ENCODE measurements around the gene PRR36.

Gene PRR36

DNA sequence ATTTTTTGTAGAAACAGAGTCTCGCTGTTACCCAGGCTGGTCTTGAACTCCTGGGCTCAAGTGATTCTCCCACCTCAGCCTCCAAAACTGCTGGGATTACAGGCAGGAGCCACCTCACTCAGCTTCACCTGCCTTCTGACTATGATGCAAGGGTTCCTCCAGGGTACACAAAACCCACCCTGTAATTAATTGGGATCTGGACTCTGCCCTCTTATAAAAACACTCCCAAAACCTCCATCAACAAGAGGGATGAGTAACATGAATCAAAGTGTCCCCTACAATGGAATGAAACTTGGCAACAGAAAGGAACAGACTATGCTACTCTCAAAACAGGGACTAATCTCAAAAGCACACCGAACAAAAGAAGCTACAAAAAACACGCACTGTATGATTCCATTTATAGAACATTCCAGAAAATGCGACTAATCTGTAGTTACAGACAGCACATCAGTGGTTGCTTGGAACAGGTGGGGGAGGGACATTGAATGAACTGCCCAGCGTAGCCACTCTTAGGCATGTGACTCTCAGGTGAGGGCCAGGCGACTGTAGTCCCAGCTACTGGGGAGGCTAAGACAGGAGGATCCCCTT, 3.2 kb upstream of the PRR36 start:
- Mint-ChIP-seq H3K9me3 (no peaks in the 10 kb centered on the region), H3K4me1 (peaks cover 21% of the 10 kb centered on the region), H3K27me3 (peaks cover 40% of the 10 kb centered on the region), H3K4me3 (no peak overlapping the region), H3K36me3 (peaks cover 2% of the 10 kb centered on the region), H3K27ac (no peak overlapping the region)
- DNase-seq: no peak
- CTCF ChIA-PET: no interaction called here

DNA sequence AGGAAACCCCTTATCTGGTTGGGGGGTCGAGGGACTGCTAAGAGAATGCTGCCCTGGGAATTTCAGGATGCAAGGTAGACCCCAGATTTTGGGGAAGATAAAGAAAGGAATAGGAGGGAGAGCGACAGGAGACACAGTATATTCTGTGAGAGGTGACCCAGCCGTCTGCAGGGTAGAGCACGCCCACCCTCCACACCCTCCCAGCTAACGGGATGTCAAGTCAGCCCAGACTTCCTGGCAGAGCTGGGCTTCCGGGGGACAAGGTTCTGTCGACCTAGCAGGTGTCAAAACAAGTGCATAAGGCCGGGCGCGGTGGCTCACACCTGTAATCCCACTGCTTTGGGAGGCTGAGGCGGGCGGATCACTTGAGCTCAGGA, 695 bp upstream of the PRR36 start:
- Mint-ChIP-seq H3K9me3 (no peaks in the 10 kb centered on the region), H3K27me3 (peaks cover 58% of the 10 kb centered on the region), H3K4me3 (peak overlapping the region; percentile 55), H3K4me1 (peaks cover 41% of the 10 kb centered on the region), H3K27ac (no peak overlapping the region), H3K36me3 (peaks cover 2% of the 10 kb centered on the region)
- CTCF ChIA-PET: no interaction called here
- DNase-seq: no peak

DNA sequence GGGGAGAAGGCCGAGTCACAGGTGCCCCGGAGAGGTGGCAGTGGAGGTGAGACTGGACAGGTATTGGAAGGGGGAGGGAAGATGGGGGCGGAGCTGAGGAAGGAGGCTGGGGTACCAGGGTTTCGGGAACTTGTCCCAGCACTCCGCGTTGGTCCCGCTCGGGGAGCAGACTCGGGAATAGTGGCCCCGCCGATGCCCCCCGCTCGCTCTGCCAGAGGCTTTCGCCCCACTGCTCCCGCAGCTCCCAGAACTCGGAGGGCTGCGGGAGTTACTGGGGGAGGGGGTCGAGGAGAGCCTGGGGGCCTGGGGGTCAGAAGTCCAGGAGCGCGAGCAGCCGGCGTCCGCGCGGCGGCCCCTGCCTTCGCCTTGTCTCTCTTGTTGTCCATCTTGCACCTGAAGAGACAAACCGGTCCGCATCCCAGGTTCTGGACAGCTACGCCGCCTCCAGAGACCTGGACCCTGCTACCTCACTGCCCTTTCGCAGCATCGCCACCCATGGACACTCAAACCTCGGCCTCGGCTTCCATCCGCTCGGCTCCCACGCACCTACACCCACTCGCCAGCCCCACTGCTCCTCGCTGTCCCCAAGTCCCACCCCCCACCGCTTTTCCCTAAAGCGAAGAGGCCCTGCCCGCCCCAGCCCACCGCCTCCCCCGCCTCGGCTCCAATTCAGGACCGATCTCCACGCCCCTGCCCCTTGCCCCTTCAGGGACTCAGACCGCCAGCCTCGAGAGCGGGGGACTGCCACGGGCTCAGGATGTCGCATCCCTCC, 700 bp downstream of the PRR36 start:
- H3K36me3 Mint-ChIP-seq: peaks cover 2% of the 10 kb centered on the region
- DNase-seq: no peak
- H3K4me3 Mint-ChIP-seq: peak overlapping the region; percentile 63
- no peaks in the 10 kb centered on the region for H3K9me3 Mint-ChIP-seq
- peaks cover 47% of the 10 kb centered on the region for H3K4me1 Mint-ChIP-seq
- CTCF ChIA-PET: interaction anchor here (0.7 to 1.3 kb wide), 2 partner anchors 44 to 193 kb away, joined by 3 read pairs; partner anchors contain the start of gene TRAPPC5
- no peak overlapping the region for H3K27ac Mint-ChIP-seq
- H3K27me3 Mint-ChIP-seq: peaks cover 64% of the 10 kb centered on the region

DNA sequence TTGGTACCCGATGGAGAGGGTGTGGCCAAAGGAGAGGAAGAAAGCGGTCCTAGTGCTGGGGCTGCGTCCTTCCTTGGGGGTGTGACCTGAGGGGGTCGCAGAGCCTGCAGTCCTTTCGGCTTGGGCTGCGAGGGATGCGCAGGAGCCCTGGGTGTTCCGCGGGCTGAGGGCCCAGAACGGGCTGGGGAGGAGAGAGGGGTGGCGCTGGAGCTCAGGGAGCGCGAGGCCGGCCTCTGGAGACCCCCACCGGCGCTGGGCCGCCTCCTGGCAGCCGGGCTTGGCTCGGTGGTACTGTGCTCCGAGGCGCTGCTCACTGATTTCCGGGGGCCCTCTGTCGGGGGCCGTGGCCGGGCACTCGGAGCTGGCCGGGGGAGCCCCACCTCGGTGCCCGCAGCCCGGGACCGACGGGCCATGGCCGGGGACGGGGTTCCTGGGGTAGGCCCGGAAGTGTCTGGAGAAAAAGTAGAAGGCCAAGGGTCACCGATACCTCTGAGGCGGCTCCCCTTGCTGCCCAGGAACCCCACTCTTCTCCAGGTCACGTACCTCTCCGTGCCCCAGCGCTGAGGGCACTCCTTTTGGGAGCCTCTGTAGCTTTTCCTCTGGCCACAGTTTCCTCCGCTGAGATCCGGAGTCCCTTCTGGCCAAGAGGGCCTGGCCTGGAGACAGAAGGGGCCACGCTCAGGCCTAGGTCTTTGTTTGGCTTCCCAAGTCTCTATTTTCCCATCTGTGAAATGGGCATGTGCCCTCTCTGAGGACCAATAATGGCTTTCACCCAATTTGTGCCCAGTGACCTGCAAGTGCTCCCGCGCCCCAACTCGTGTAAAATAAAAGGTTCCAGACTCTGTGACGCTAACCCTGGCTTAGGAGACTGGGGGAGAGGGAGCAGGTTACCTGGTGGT, 1.6 kb downstream of the PRR36 start:
- H3K4me3 Mint-ChIP-seq: peak overlapping the region; percentile 7
- H3K36me3 Mint-ChIP-seq: peaks cover 2% of the 10 kb centered on the region
- no peak overlapping the region for H3K27ac Mint-ChIP-seq
- peaks cover 73% of the 10 kb centered on the region for H3K27me3 Mint-ChIP-seq
- no peaks in the 10 kb centered on the region for H3K9me3 Mint-ChIP-seq
- CTCF ChIA-PET: interaction anchor here (0.7 to 1.5 kb wide), 3 partner anchors 27 to 192 kb away, joined by 3 to 4 read pairs (median 3); partner anchors contain the start of gene TRAPPC5
- no peak for DNase-seq
- H3K4me1 Mint-ChIP-seq: peaks cover 50% of the 10 kb centered on the region

DNA sequence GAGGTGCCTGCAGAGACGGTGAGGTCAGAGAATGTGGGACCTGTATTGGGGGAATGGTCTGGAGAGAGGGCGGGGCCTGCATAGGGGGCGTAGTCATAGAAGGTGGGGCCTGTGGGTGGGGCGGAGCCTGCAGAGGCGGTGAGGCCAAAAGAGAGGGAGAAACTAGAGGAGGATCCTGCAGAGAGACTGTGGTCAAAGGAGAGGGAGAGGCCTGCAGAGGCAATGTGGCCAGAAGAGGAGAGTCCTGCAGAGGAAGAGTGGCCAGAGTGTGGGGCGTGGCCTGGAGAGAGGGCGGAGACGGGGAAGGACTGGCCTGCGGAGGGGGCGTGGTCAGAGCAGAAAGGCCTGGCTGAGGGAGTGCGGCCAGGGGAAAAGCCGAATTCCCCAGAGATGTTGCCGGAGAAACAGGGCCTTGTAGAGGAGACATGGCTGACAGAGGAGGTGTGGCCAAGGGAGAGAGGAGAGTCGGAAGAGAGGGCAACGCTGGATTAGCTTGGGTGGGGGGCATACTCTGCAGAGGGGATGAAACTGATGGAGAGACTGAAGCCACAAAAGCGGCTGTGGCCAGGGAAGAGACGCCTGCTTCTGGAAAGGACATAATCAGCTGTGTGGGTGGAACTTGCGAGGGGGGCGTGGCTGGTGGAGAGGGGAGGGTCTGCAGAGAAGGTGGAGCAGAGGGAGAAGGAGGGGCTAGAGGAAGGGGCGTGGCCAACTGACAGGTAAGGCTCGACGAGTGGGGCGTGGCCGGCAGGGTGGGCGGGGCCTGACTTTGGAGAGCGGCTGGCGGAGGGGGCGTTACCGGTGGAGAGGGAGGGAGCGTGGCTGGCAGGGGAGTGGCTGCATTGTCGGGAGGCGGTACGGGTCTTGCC, 2.5 kb downstream of the PRR36 start:
- CTCF ChIA-PET: interaction anchor here (0.6 to 1.5 kb wide), 2 partner anchors 12 to 28 kb away, joined by 3 to 4 read pairs; no protein-coding TSS in a partner anchor
- Mint-ChIP-seq H3K27ac (peak overlapping the region; percentile 33), H3K4me1 (peaks cover 50% of the 10 kb centered on the region), H3K4me3 (peak overlapping the region; percentile 35), H3K9me3 (no peaks in the 10 kb centered on the region), H3K36me3 (peaks cover 2% of the 10 kb centered on the region), H3K27me3 (peaks cover 82% of the 10 kb centered on the region)
- DNase-seq: peak; percentile 90

DNA sequence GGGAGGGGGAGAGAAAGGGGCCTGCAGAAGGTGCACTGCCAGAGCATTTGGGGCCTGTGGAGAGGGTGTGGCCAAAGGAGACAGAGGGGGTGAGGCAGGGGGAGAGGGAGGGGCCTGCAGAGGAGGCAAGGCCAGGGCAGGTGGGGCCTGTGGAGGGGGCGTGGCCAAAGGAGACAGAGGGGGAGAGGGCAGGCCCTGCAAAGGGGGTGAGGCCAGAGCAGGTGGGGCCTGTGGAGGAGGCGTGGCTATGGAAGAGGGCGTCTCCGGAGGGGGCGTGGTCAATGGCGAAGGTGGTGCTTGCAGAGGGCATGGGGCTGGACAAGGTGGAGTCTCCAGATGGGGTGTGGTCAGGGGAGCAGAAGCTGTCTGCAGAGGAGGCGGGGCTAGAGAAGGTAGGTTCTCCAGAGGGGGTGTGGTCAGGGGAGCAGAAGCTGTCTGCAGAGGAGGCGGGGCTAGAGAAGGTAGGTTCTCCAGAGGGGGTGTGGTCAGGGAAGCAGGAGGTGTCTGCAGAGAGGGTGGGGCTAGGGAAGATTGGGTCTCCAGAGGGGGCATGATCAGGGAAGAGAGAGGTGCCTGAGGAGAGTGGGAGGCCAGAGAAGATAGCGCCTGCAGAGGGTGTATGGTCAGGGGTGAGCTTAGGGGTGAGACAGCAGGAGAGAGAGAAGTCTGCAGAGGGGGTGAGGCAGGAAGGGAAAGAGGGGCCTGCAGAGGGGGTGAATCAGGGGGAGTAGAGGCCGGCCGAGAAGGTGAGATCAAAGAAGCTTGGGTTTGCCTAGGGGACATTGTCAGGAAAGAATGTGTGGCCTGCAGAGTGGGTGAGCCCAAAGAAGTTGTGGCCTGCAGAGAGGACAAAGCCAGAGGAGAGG, 3.4 kb downstream of the PRR36 start:
- CTCF ChIA-PET: interaction anchor here (0.6 kb wide), 1 partner anchor 13 kb away, joined by 3 read pairs; no protein-coding TSS in a partner anchor
- Mint-ChIP-seq H3K36me3 (peaks cover 2% of the 10 kb centered on the region), H3K27me3 (peaks cover 82% of the 10 kb centered on the region), H3K4me1 (peaks cover 47% of the 10 kb centered on the region), H3K27ac (no peak overlapping the region), H3K9me3 (no peaks in the 10 kb centered on the region), H3K4me3 (peak overlapping the region; percentile 35)
- peak; percentile 66 for DNase-seq

DNA sequence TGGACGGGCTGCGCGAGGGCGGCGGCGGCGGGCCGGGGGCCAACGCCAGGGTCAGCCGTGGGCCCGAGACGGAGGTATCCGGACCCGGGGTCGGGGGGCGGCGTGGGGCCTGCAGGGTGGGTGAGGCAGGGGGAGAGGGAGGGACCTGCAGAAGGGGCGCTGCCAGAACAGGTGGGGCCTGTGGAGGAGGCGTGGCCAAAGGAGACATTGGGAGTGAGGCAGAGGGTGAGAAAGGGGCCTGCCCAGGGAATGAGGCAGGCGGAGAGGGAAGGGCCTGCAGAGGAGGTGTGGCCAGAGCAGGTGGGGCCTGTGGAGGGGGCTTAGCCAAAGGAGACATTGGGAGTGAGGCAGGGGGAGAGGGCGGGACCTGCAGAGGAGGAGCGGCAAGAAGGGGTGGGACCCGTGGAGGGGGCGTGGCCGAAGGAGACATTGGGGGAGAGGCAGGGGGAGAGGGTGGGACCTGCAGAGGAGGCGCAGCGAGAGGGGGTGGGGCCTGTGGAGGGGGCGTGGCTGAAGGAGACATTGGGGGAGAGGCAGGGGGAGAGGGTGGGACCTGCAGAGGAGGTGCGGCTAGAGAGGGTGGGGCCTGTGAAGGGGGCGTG, 4.2 kb downstream of the PRR36 start:
- H3K4me3 Mint-ChIP-seq: peak overlapping the region; percentile 58

DNA sequence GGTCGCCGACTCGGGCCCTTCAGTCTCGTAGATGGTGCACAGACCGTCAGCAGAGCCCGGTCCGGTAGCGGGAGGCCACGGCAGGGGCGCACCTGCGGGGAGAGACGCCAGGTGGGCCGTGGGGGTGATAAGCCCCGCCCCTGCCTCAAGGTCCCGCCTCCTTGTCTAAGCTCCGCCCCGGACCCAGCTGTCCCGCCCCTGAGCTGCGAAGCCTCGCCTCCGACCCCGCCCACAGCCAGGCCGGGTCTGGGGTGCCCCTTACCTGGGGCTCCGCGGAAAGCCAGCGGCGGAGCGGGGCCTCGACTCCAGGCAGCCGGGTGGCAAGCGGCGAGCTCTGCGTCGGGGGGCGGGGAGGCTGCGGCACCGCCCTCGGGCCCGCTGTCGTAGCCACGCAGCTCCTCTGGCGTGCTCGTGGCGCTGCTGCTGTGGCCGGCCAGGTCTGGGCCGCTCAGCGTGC, 4.7 kb downstream of the PRR36 start:
- H3K27ac Mint-ChIP-seq: peak overlapping the region; percentile 81
- H3K36me3 Mint-ChIP-seq: peaks cover 2% of the 10 kb centered on the region
- peak; percentile 83 for DNase-seq
- H3K4me3 Mint-ChIP-seq: peak overlapping the region; percentile 71
- peaks cover 82% of the 10 kb centered on the region for H3K27me3 Mint-ChIP-seq
- H3K4me1 Mint-ChIP-seq: peaks cover 50% of the 10 kb centered on the region
- CTCF ChIA-PET: interaction anchor here (0.7 to 2.0 kb wide), 14 partner anchors 10 to 347 kb away, joined by 3 to 14 read pairs (median 4); partner anchors contain the start of genes MAP2K7, MCOLN1, SNAPC2 and TRAPPC5
- no peaks in the 10 kb centered on the region for H3K9me3 Mint-ChIP-seq

More for the DNA sequence above, 4.2 kb downstream of the PRR36 start:
- no peaks in the 10 kb centered on the region for H3K9me3 Mint-ChIP-seq
- peak overlapping the region; percentile 51 for H3K27ac Mint-ChIP-seq
- peaks cover 50% of the 10 kb centered on the region for H3K4me1 Mint-ChIP-seq
- peaks cover 82% of the 10 kb centered on the region for H3K27me3 Mint-ChIP-seq
- peak; percentile 69 for DNase-seq
- CTCF ChIA-PET: interaction anchor here (0.7 to 2.0 kb wide), 12 partner anchors 11 to 348 kb away, joined by 3 to 14 read pairs (median 5); partner anchors contain the start of genes MAP2K7, MCOLN1, SNAPC2 and TRAPPC5
- H3K36me3 Mint-ChIP-seq: peaks cover 2% of the 10 kb centered on the region

DNA sequence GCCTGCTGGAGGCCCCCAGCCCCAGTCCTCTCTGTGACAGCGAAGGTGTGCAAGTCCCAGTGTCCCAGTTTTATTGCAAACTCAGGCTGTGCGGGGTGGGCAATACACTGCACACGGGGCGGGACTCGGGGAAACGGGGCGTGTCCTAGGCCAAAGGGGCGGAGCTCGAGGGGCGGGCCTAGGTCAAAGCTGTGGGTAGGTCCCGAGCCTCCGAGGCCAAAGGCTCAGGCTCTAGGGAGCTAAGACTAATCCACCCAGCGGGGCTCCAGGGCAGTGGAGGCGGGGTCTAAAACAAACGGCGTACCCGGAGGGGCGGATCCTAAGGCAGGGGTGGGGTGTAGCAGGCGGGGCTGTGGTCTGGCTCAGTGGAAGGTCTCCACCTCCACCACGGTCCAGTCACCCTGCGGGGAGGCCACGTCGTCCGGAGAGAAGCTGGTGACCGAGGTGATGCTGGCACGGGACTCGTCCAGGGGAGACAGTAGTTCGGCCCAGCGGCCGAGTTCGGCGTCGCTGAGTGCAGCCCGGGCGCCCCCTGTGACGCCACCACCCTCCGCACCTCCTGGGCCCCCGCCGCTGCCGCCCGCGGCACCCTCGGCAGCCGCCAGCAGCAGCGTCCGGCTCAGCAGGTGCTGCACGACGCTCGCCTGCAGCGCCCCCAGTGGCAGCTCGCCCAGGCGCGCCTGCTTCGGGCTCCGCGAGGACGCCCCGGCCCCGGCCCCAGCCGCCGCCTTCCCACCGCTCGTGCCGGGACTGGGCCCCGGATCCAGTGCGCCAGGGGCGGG, 5.3 kb downstream of the PRR36 start:
- Mint-ChIP-seq H3K9me3 (no peaks in the 10 kb centered on the region), H3K27me3 (peaks cover 85% of the 10 kb centered on the region), H3K27ac (peak overlapping the region; percentile 81), H3K4me1 (peaks cover 53% of the 10 kb centered on the region), H3K4me3 (peak overlapping the region; percentile 71), H3K36me3 (peaks cover 2% of the 10 kb centered on the region)
- DNase-seq: peak; percentile 86
- CTCF ChIA-PET: interaction anchor here (0.9 to 2.0 kb wide), 12 partner anchors 10 to 300 kb away, joined by 3 to 14 read pairs (median 5); partner anchors contain the start of genes MAP2K7, SNAPC2 and TRAPPC5

DNA sequence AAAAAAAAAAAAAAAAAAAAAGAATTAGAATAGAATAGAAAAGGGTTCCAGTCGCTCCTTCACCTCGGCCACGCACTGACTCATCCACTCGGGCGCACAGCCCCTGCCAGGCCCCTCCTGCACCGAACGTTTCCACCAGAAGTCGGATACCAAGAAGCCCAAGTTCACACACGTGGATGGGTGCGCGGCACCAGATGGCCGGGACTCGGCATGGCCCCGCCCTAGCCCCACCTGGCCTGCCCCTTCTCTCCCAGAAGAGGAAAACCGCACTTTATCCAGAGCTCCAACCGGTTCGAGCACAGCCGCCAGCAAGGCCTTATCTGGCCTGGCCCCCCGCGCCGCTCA, 5.9 kb downstream of the PRR36 start:
- CTCF ChIA-PET: interaction anchor here (1.2 to 2.0 kb wide), 7 partner anchors 11 to 300 kb away, joined by 3 to 14 read pairs (median 8); partner anchors contain the start of genes MAP2K7 and SNAPC2
- peak; percentile 50 for DNase-seq
- Mint-ChIP-seq H3K36me3 (no peaks in the 10 kb centered on the region), H3K4me1 (peaks cover 53% of the 10 kb centered on the region), H3K9me3 (no peaks in the 10 kb centered on the region), H3K27ac (no peak overlapping the region), H3K27me3 (peaks cover 85% of the 10 kb centered on the region), H3K4me3 (peak overlapping the region; percentile 68)

DNA sequence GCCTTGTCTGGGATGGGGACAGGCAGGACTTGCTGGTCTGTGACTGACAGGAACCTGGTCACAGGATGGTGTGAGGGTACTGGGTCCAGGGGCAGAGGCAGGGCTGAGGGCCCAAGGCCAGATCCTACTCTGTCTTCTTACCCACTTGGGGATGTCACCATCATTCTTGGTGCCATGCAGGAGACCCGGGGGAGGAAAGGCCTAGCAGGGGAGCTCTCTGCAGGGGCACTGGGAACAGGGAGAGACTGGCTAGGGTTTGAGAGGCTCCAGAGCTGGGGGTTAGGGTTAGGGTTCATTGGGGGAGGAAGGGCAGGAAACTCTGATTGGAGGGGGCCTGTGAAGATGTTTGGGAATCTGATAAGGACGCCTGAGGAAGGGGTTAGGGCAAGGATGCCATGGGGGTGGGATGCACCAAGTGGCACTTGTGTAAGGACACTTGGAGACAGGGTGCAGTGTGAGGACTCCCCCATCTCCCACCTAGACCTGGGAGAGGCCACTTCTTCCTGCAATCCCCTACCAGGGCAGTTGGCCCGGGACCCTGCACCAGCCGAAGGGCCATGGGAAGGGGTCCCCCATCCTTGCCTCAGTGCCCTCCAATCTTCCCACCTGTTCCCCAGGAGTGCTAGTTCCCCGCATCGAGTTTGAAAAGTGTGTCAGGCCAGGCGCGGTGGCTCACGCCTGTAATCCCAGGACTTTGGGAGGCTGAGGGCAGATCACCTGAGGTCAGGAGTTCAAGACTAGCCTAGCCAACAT, 6.9 kb downstream of the PRR36 start:
- Mint-ChIP-seq H3K4me3 (no peak overlapping the region), H3K27me3 (peaks cover 85% of the 10 kb centered on the region), H3K27ac (peak overlapping the region; percentile 7), H3K9me3 (no peaks in the 10 kb centered on the region), H3K36me3 (no peaks in the 10 kb centered on the region), H3K4me1 (peaks cover 49% of the 10 kb centered on the region)
- no peak for DNase-seq
- CTCF ChIA-PET: no interaction called here
